Activated naive CD4-positive, alpha-beta T cell treated with anti-CD3 and anti-CD28 coated beads, Interleukin-2, amount 10 ng/mL, durations not matched to agents 7 days and 5 days (primary cell): ENCODE data around the gene SH3GL2.

Experiments used
- CTCF ChIA-PET: fragments of 350-600 bp; sonication (Branson Sonifier 250); formaldehyde crosslinking; loops from one replicate; lab custom pipeline; 2021; ENCODE audit warnings: antibody characterized with exemption; lab: Charles Lee
- DNase-seq: peaks from one replicate; pipeline ENCODE4 v3.0.0-alpha.2; 2020
- H3K27ac Mint-ChIP-seq: one replicate; pipeline ENCODE4 v1.8.0; 2021; ENCODE audit warnings: mild to moderate bottlenecking, moderate library complexity, mixed read lengths
- H3K27me3 Mint-ChIP-seq: one replicate; pipeline ENCODE4 v1.8.0; 2021; ENCODE audit warnings: mild to moderate bottlenecking, mixed read lengths
- H3K36me3 Mint-ChIP-seq: one replicate; pipeline ENCODE4 v1.8.0; 2021; ENCODE audit warnings: mixed read lengths
- H3K4me1 Mint-ChIP-seq: one replicate; pipeline ENCODE4 v1.8.0; 2021; ENCODE audit warnings: mixed read lengths
- H3K4me3 Mint-ChIP-seq: one replicate; pipeline ENCODE4 v1.8.0; 2021; ENCODE audit warnings: mild to moderate bottlenecking, moderate library complexity, mixed read lengths
- H3K9me3 Mint-ChIP-seq: one replicate; pipeline ENCODE4 v1.8.0; 2021; ENCODE audit warnings: mixed read lengths

Gene SH3GL2

DNA sequence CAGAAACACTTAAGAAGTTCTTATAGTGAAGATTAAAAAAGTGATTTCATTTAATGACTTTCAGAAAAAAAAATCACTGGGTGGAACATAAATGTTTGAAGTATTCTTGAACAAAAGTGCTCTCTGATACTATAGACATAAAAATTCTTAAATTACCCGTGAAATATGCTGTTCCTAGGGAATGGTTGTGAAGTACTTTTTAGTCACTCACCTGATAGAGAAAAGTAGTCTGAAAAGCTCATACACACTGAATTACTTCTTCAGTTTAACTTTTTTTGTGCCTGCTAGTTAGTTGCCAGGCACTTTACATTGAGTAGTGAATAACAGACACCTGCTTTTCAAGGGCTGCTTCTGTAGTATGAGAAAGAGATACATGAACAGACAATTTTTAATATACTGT lies 78.0 kb downstream of the SH3GL2 start:
- Mint-ChIP-seq H3K27me3 (no peaks in the 10 kb centered on the region), H3K4me3 (no peak overlapping the region), H3K9me3 (no peaks in the 10 kb centered on the region), H3K4me1 (no peaks in the 10 kb centered on the region), H3K27ac (no peak overlapping the region), H3K36me3 (no peaks in the 10 kb centered on the region)
- no peak for DNase-seq
- CTCF ChIA-PET: no interaction called here

DNA sequence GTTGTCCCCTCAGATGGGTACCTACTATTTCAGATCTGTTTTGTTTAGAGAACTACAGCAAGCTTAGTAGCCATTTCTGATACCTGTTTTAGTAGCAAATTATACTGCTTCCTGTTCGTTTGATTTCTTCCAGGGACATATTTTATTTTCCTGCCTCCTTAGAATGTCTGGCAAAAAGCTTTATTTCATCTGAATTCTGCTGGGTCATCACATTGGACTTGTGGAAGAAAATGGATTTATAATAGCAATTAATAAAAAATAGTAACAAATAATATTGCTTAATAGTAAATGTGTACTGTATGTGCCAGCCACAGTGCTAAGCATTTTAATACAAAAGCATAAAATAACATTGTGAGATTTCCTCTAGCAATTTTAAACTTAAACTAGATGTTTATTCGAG lies 79.4 kb downstream of the SH3GL2 start:
- Mint-ChIP-seq H3K9me3 (no peaks in the 10 kb centered on the region), H3K4me3 (no peak overlapping the region), H3K4me1 (no peaks in the 10 kb centered on the region), H3K27ac (no peak overlapping the region), H3K36me3 (no peaks in the 10 kb centered on the region), H3K27me3 (no peaks in the 10 kb centered on the region)
- CTCF ChIA-PET: no interaction called here
- DNase-seq: no peak

DNA sequence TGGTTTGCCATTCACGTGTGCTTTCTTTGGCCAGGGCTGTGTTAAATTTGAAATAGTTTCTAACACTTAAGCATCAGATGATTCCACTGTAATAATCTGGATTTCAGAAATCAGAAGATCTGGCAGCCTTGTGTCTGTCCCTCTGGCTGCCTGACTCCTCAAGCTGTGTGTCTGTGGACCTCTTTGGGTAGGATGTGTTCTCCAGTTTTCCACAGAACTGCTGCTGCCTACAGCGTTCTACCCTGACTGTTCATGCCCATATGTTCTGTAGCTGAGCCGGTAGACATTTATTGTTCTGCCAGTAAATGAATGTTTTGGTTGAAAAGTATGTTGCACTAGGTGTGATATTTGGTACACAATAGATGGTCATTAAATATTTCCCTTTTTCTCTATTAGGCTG lies 81.3 kb downstream of the SH3GL2 start:
- no peak overlapping the region for H3K27ac Mint-ChIP-seq
- no peaks in the 10 kb centered on the region for H3K27me3 Mint-ChIP-seq
- H3K4me3 Mint-ChIP-seq: no peak overlapping the region
- no peaks in the 10 kb centered on the region for H3K4me1 Mint-ChIP-seq
- no peak for DNase-seq
- CTCF ChIA-PET: no interaction called here
- H3K36me3 Mint-ChIP-seq: no peaks in the 10 kb centered on the region
- H3K9me3 Mint-ChIP-seq: no peaks in the 10 kb centered on the region

DNA sequence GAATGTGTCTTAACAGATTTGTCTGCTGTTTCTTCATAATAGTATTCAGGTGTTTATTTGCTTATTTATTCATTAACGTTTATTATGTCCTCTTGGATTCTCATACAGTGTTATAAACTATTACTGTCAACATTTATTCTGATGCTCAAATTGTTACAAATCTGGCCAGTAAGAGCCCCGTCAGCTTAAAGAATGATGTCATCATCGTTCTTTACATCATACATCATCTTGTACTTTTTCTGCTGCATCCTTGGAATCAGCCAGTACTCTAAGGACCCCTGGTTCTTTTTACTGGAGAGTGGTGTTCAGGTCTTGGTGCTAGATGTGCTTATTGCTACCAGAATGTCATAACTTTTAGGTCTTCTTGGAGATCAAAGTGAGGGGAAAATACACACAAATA lies 86.6 kb downstream of the SH3GL2 start:
- H3K4me3 Mint-ChIP-seq: no peak overlapping the region
- H3K9me3 Mint-ChIP-seq: no peaks in the 10 kb centered on the region
- no peaks in the 10 kb centered on the region for H3K4me1 Mint-ChIP-seq
- no peaks in the 10 kb centered on the region for H3K36me3 Mint-ChIP-seq
- DNase-seq: no peak
- H3K27ac Mint-ChIP-seq: no peak overlapping the region
- no peaks in the 10 kb centered on the region for H3K27me3 Mint-ChIP-seq
- CTCF ChIA-PET: no interaction called here

DNA sequence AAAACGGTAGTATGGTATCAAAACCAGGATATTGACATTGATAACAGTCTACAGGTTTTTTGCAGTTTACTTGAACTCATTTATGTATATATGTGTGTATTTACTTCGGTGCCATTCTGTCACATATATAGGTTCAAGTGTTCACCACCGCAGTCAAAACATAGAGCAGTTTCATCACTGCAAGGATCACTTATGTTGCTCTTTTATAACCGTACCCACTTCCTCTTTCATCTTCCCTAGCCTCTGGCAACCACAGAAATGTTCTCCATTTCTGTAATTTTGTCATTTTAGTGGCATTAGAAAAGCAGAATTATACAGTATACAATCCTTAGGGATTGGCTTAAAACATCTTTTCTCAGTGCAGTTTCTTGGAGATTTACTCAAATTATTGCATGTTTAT lies 90.3 kb downstream of the SH3GL2 start:
- Mint-ChIP-seq H3K27me3 (no peaks in the 10 kb centered on the region), H3K9me3 (peaks cover 7% of the 10 kb centered on the region), H3K4me1 (no peaks in the 10 kb centered on the region), H3K4me3 (no peak overlapping the region), H3K36me3 (no peaks in the 10 kb centered on the region), H3K27ac (no peak overlapping the region)
- DNase-seq: no peak
- CTCF ChIA-PET: no interaction called here

DNA sequence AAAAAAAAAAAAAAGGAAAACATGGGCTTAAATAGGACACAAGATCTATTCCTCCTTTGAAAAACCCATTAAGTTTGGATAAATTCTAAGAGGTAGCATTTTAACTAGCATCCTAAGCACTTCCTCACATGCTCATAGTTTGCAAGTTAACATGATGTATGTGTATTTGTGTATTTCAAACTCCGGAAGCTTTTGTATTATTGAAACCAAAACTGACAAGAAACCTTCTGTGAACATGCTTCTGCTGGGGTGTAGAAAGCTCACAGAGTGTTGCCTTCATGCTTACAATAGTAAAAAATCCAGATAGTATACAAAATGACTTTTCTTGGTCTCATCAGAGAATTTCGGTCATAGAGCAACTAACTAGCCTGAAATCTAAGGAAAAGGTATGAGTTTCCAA lies 103.8 kb downstream of the SH3GL2 start:
- Mint-ChIP-seq H3K4me1 (no peaks in the 10 kb centered on the region), H3K27ac (no peak overlapping the region), H3K36me3 (no peaks in the 10 kb centered on the region), H3K4me3 (no peak overlapping the region), H3K27me3 (no peaks in the 10 kb centered on the region), H3K9me3 (peaks cover 14% of the 10 kb centered on the region)
- DNase-seq: no peak
- CTCF ChIA-PET: no interaction called here

DNA sequence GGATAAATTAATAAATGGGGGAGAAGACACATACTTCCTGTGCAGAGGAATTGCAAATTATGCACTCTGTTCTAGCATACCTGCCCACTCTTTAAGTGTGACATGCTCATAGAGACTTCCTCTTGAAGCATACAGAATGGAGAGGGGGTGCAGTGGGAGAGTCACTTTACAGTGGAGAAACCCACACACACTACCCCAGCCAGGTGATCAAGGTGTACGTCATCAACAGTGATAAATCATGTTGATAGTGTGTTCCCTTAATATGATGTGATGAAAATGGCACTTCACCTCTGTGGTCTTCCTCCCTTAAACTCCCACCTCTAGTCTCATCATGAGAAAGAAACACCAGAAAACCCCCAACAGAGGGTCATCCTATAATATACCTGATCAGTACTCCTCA lies 110.0 kb downstream of the SH3GL2 start:
- H3K4me1 Mint-ChIP-seq: no peaks in the 10 kb centered on the region
- no peaks in the 10 kb centered on the region for H3K36me3 Mint-ChIP-seq
- no peak overlapping the region for H3K27ac Mint-ChIP-seq
- peaks cover 7% of the 10 kb centered on the region for H3K9me3 Mint-ChIP-seq
- H3K4me3 Mint-ChIP-seq: no peak overlapping the region
- CTCF ChIA-PET: no interaction called here
- H3K27me3 Mint-ChIP-seq: no peaks in the 10 kb centered on the region
- no peak for DNase-seq

DNA sequence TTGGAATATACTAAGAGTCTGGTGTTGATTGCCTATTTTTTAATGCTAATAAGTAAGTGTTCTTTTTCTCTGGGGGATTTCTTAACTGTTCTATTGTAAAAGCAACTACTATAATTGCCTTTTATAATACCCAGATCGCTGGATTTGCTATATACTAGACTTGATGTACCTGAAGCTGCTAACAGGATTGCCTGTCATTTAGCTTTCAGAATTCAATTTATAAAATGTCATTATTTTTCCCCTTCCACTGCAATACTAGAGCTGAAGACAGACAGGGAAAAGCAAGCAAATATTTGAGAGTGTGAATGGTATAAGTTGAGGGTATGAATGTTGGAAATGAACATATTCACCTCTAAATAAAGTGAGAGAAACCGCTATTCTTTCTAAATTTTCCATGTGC lies 115.5 kb downstream of the SH3GL2 start:
- Mint-ChIP-seq H3K27me3 (no peaks in the 10 kb centered on the region), H3K9me3 (peaks cover 2% of the 10 kb centered on the region), H3K27ac (no peak overlapping the region), H3K4me3 (no peak overlapping the region), H3K36me3 (no peaks in the 10 kb centered on the region), H3K4me1 (no peaks in the 10 kb centered on the region)
- CTCF ChIA-PET: no interaction called here
- DNase-seq: no peak

DNA sequence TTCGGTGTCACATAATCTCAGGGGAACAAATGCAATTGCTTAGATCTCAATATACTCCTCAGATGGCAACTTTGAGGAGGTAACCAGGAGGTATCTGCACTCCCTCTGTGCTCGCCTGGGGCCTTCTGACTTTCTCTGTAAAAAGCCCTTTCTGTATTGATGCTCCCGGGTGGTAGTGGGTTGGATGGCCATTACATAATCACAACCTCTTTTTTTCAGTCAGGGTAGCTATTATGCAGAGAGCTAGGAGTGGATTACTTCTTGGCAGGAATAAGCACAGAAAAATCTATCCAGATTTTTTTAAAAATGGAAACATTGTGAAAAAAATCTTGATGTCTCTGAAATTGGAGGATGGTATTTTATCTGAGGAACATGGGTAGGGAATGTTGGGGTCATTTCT lies 116.6 kb downstream of the SH3GL2 start:
- Mint-ChIP-seq H3K9me3 (no peaks in the 10 kb centered on the region), H3K27me3 (no peaks in the 10 kb centered on the region), H3K4me3 (no peak overlapping the region), H3K27ac (no peak overlapping the region), H3K4me1 (no peaks in the 10 kb centered on the region), H3K36me3 (no peaks in the 10 kb centered on the region)
- no peak for DNase-seq
- CTCF ChIA-PET: no interaction called here

DNA sequence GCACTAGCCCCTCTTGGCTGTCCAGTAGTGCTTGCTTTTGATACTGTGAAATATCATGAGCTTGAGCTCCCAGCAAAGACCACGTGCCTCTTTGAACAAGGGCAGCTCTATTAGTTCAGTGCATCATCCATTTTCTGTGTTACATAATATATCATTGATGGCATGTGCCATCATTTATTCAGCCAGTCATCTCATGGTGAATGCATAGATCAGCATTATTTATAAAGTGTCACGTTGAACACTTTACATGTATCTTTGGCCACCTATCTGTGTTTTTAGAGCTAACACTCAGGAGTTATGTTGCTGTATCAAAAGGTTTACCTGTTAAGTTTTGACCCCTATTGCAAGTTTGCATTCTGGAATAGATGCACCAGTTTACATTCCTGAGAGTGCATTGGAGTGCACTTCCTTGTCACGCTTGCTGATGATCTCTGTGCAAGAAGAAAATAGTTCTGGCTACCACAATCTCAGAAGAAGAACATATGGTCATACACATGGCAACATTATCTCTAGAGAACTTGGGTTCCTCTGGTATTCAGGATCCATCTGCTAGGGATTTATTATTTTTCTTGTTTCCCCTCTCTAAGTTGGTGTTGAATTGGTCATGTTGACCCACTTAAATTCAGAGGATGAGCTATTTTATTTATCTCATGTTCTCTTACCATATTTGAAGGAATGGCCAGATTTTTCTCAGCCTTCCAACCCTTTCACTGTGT lies 120.9 kb downstream of the SH3GL2 start:
- no peaks in the 10 kb centered on the region for H3K4me1 Mint-ChIP-seq
- CTCF ChIA-PET: interaction anchor here (0.6 kb wide), 1 partner anchor 1566 kb away, joined by 3 read pairs; no protein-coding TSS in a partner anchor
- no peak for DNase-seq
- no peaks in the 10 kb centered on the region for H3K27me3 Mint-ChIP-seq
- H3K4me3 Mint-ChIP-seq: no peak overlapping the region
- H3K27ac Mint-ChIP-seq: no peak overlapping the region
- peaks cover 3% of the 10 kb centered on the region for H3K9me3 Mint-ChIP-seq
- H3K36me3 Mint-ChIP-seq: no peaks in the 10 kb centered on the region

DNA sequence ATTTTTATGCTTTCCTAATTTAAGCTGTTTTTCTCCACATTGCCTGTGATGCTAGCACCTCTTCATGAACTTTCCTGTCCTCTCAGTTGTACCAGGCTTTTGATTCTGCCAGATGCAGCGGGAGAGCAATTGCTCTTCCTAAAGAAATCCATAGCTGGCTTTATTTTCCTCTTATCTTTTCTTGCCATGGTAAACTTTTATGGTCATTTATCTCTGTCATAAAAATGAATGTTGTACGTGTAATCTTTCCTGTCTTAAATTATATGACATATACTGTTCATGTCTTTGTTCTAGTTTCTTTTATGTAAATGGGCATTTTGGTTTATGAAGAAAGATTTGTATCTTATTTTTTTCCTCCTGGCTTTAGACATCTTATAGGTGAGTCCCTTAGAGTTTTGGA lies 127.5 kb downstream of the SH3GL2 start:
- Mint-ChIP-seq H3K27me3 (no peaks in the 10 kb centered on the region), H3K4me3 (no peak overlapping the region), H3K4me1 (no peaks in the 10 kb centered on the region), H3K36me3 (no peaks in the 10 kb centered on the region), H3K27ac (no peak overlapping the region), H3K9me3 (peaks cover 3% of the 10 kb centered on the region)
- CTCF ChIA-PET: no interaction called here
- no peak for DNase-seq

DNA sequence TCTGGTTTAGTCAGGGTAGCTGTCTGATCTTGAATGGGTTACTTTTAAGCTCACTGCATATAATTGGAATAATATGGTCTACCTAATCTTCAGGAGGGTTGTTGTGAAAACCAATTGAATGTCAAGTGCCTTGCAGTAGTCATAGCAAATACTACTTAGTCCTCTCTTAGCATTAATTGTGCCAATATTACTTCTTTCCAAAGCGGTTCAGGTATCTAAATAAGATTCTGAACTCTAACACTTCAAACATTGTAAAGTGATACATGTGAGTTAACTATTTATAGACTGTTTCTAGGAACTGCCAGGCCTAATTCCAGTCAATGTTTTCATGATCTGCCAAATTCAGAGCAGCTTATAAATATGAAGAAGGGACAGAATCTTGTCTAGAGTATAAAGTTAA lies 140.2 kb downstream of the SH3GL2 start:
- no peak overlapping the region for H3K4me3 Mint-ChIP-seq
- no peak for DNase-seq
- CTCF ChIA-PET: no interaction called here
- H3K9me3 Mint-ChIP-seq: peaks cover 9% of the 10 kb centered on the region
- H3K27ac Mint-ChIP-seq: no peak overlapping the region
- H3K4me1 Mint-ChIP-seq: peaks cover 3% of the 10 kb centered on the region
- no peaks in the 10 kb centered on the region for H3K27me3 Mint-ChIP-seq
- H3K36me3 Mint-ChIP-seq: no peaks in the 10 kb centered on the region

DNA sequence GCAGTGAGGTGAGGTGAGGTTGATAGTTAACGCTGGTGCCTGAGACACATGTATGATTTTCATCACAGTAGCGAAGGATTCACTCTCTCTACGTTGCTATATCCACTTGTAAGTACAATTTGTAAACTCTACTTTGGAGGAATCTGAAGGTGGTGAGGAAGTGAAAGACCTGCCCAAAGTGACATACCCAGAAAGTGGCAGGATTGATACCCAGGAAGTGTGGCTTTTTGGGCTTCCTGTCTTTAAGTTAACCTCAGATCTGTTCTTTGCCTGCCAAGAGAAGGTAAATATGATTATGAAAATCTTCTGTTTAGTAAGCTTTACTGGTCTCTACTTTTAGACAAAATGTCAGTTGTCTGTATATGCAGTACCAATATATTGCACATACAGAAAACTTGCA lies 143.1 kb downstream of the SH3GL2 start:
- Mint-ChIP-seq H3K4me1 (peaks cover 3% of the 10 kb centered on the region), H3K27ac (no peak overlapping the region), H3K4me3 (no peak overlapping the region), H3K36me3 (no peaks in the 10 kb centered on the region), H3K27me3 (no peaks in the 10 kb centered on the region), H3K9me3 (peaks cover 24% of the 10 kb centered on the region)
- CTCF ChIA-PET: no interaction called here
- DNase-seq: no peak

DNA sequence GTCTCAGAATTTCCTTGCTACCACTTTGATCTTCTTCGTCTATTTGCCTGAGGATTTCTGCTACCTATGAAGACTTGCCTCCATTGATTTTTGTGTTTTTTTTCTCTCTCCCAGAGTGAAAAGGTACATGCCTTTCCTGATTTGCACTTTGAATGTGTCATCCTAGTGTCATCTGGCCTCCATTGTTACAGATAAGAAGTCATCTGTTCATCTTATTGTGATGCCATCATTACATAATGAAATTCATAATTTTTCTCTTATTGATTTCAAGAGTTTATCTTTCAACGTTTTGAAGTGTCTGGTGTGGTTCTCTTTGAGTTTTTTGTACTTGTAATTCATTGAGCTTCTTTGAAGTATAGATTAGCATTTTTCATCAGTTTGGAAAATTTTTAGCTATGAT lies 144.8 kb downstream of the SH3GL2 start:
- no peaks in the 10 kb centered on the region for H3K27me3 Mint-ChIP-seq
- DNase-seq: no peak
- H3K27ac Mint-ChIP-seq: no peak overlapping the region
- H3K4me1 Mint-ChIP-seq: peaks cover 3% of the 10 kb centered on the region
- no peaks in the 10 kb centered on the region for H3K36me3 Mint-ChIP-seq
- H3K4me3 Mint-ChIP-seq: no peak overlapping the region
- peaks cover 22% of the 10 kb centered on the region for H3K9me3 Mint-ChIP-seq
- CTCF ChIA-PET: no interaction called here

DNA sequence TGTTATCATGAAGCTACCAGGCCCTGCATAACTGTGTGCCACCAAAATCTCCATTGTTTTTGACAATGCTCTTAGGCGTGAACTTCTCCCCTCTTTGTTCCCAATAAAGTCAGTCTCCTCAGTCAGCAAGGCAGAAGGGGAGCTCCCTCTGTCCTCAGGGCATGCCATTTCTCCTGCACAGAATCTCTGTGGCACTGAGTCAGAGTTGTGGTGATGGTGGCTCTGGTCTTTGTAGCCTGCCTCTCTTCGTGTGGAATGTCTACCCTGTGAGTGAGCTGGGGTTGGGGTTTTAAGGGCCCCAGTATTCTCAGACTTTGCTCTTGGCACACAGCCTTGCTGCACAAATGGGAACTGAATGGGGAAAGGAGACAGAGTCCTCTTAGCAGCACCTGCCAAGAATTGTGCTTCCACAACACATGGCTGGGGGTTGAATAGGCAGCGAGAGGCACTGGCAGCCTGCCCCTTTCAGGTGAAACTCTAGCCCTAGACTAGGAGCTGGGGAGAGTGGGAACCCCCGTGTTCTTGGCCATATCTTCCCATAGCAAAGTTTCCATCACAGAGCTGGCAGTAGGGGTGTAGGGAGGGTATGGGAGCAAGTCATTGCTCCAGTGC lies 146.6 kb downstream of the SH3GL2 start:
- Mint-ChIP-seq H3K4me1 (peaks cover 3% of the 10 kb centered on the region), H3K9me3 (peaks cover 23% of the 10 kb centered on the region), H3K27me3 (no peaks in the 10 kb centered on the region), H3K36me3 (no peaks in the 10 kb centered on the region), H3K27ac (no peak overlapping the region), H3K4me3 (no peak overlapping the region)
- no peak for DNase-seq
- CTCF ChIA-PET: no interaction called here
